ENCODE measurements around the gene DNAJB12. TPM values are rescaled to one million over a fixed set of nuclear protein-coding genes. Genes with fewer than 3 reads are reported as not detected.

DNAJB12 gene
- total RNA-seq, 1 experiment from 2014 or later, result 51.0 TPM

DNA sequence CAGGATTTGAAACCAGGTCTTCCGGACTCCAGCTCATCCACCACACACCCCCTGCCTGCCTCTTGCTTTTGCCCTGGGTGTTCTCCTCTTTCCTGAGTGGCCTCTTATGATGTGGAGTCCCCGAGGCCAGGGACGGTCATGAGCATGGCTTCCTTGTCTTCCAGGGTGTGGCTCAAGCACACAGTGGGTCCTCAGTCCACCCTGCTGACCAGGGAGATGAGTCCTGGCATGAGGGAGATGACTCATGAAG lies 32.8 kb downstream of the DNAJB12 start:
- no TSS peak for BruUV-seq (replicated peaks)
- ATAC-seq (no peak), DNase-seq (ENCODE audit: low read depth, low spot score) (no peak)
- ChIA-PET CTCF (interaction anchor here (1.0 kb wide), 1 partner anchor 273 kb away, joined by 3 read pairs; no protein-coding TSS in a partner anchor), POLR2A (no interaction called here)
- H3K4me1 ChIP-seq (ENCODE audit: control insufficient read depth, insufficient read depth, low read length), result peaks cover 82% of the 10 kb centered on the region
- H3K27ac ChIP-seq (ENCODE audit: low read length), result peak overlapping the region; percentile 89
- TF ChIP-seq, protein P1, sequence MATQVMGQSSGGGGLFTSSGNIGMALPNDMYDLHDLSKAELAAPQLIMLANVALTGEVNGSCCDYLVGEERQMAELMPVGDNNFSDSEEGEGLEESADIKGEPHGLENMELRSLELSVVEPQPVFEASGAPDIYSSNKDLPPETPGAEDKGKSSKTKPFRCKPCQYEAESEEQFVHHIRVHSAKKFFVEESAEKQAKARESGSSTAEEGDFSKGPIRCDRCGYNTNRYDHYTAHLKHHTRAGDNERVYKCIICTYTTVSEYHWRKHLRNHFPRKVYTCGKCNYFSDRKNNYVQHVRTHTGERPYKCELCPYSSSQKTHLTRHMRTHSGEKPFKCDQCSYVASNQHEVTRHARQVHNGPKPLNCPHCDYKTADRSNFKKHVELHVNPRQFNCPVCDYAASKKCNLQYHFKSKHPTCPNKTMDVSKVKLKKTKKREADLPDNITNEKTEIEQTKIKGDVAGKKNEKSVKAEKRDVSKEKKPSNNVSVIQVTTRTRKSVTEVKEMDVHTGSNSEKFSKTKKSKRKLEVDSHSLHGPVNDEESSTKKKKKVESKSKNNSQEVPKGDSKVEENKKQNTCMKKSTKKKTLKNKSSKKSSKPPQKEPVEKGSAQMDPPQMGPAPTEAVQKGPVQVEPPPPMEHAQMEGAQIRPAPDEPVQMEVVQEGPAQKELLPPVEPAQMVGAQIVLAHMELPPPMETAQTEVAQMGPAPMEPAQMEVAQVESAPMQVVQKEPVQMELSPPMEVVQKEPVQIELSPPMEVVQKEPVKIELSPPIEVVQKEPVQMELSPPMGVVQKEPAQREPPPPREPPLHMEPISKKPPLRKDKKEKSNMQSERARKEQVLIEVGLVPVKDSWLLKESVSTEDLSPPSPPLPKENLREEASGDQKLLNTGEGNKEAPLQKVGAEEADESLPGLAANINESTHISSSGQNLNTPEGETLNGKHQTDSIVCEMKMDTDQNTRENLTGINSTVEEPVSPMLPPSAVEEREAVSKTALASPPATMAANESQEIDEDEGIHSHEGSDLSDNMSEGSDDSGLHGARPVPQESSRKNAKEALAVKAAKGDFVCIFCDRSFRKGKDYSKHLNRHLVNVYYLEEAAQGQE (IDR thresholded peaks at IDR 0.05; ENCODE audit: insufficient read depth in 1 of 2, low read depth in 2 of 2, low read length in 1 of 2), result no peak
- TF ChIP-seq TCF7L2 (IDR thresholded peaks at IDR 0.05; ENCODE audit: low read depth, low read length) (no peak), POLR2AphosphoS5 (IDR thresholded peaks at IDR 0.05; ENCODE audit: low read depth, low read length) (no peak), SIN3A (IDR thresholded peaks at IDR 0.05; ENCODE audit: borderline replicate concordance, insufficient read depth, low read depth, low read length) (no peak), CTCF (IDR thresholded peaks at IDR 0.05) (no peak)
- no peaks in the 10 kb centered on the region for H3K27me3 ChIP-seq (ENCODE audit: control insufficient read depth, insufficient read depth, low read length)
- H3K9me3 ChIP-seq (ENCODE audit: control insufficient read depth, insufficient read depth, low read depth, low read length), result no peaks in the 10 kb centered on the region
- H3K36me3 ChIP-seq (ENCODE audit: control insufficient read depth, insufficient read depth, low read length), result no peaks in the 10 kb centered on the region
- intact Hi-C loops (cut with micrococcal nuclease; ENCODE audit: unreplicated experiment) (no loop called here), in situ Hi-C loops (cut with HindIII; ENCODE audit: low pct_unique_long_range_greater_than_20kb, low sequenced_read_pairs) (loop anchor here (25.0 kb wide), 1 partner anchor 360 kb away; the partner anchor contains the start of gene CHST3)
- H3K4me3 ChIP-seq (ENCODE audit: low read depth in 2 of 2, low read length in 2 of 2), result no peak overlapping the region

DNA sequence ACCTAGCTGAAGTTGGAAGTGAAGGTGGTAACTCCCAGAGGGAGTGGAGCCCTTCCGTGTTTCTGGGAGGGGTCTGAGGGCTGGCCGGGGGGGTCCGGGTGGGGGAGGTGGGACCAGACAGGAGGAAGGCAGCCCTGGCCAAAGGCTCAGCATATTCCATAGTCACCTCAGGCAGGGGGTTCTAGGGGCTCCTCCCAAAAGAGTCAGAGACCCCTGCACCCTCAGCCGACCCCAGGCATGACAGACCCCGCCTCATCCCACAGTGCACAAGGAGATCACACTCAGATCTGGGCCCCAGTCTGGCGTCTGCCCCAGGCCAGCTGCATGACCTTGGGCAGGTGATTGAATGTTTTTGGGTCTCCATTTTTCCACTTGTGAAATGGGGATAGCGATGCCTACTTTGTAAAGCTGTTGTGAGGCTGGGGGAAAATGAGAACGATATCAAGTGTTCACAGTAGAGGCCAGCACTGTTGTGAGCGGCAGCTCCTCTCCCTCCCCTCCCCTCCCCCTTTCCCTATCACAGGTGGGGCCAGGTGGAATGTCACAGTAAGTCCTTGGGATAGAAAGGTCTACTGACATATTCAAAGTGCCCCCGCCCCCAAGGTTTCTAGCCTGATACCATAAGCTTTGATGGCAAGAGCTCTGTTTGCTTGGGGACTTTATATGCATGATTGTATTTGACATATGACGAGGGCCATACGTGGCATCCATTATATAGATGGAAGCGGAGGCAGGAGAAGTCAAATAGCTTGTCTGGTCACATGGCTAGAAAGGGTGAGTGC lies 33.3 kb downstream of the DNAJB12 start:
- no peak for DNase-seq (ENCODE audit: low read depth, low spot score)
- Histone ChIP-seq H3K27ac (ENCODE audit: low read length) (peak overlapping the region; percentile 89), H3K36me3 (ENCODE audit: control insufficient read depth, insufficient read depth, low read length) (no peaks in the 10 kb centered on the region), H3K9me3 (ENCODE audit: control insufficient read depth, insufficient read depth, low read depth, low read length) (no peaks in the 10 kb centered on the region), H3K27me3 (ENCODE audit: control insufficient read depth, insufficient read depth, low read length) (no peaks in the 10 kb centered on the region), H3K4me1 (ENCODE audit: control insufficient read depth, insufficient read depth, low read length) (peaks cover 84% of the 10 kb centered on the region), H3K4me3 (ENCODE audit: low read depth in 2 of 2, low read length in 2 of 2) (no peak overlapping the region)
- in situ Hi-C loops (cut with HindIII; ENCODE audit: low pct_unique_long_range_greater_than_20kb, low sequenced_read_pairs) (loop anchor here (25.0 kb wide), 1 partner anchor 359 kb away; the partner anchor contains the start of gene CHST3), intact Hi-C loops (cut with micrococcal nuclease; ENCODE audit: unreplicated experiment) (no loop called here)
- CTCF ChIA-PET, result interaction anchor here (0.5 to 1.1 kb wide), 6 partner anchors 15 to 424 kb away, joined by 3 to 6 read pairs (median 4); no protein-coding TSS in a partner anchor
- POLR2A ChIA-PET, result no interaction called here
- ATAC-seq, result no peak
- BruUV-seq (replicated peaks), result no TSS peak
- TF ChIP-seq CTCF (IDR thresholded peaks at IDR 0.05), result no peak
- TF ChIP-seq, protein P1 (IDR thresholded peaks at IDR 0.05; ENCODE audit: insufficient read depth in 1 of 2, low read depth in 2 of 2, low read length in 1 of 2), result no peak
- TF ChIP-seq TCF7L2 (IDR thresholded peaks at IDR 0.05; ENCODE audit: low read depth, low read length), result no peak
- TF ChIP-seq SIN3A (IDR thresholded peaks at IDR 0.05; ENCODE audit: borderline replicate concordance, insufficient read depth, low read depth, low read length), result 0 out of 2 replicates have a peak, but pooled peaks have one; percentile 10
- no peak for TF ChIP-seq POLR2AphosphoS5 (IDR thresholded peaks at IDR 0.05; ENCODE audit: low read depth, low read length)
